Effector memory CD8-positive, alpha-beta T cell (primary cell): ENCODE results near the gene GEMIN7.

ENCODE experiments used
- ATAC-seq: fragments of 150-1000 bp; cut with Tn5 transposase; replicated peaks from 2 replicates; pipeline ENCODE4 v1.10.0; 2021; ENCODE audit warnings: mild to moderate bottlenecking, moderate library complexity
- DNase-seq, 3 experiments: peaks; one replicate each; pipeline ENCODE4 v3.0.0; 2021
- H3K27ac Mint-ChIP-seq, 2 donors: one replicate each; pipeline ENCODE4 v1.8.0; 2022; ENCODE audit warnings: mild to moderate bottlenecking in 2 of 2, mixed read lengths in 2 of 2, moderate library complexity in 2 of 2
- H3K27me3 Mint-ChIP-seq, 2 donors: one replicate each; pipeline ENCODE4 v1.8.0; 2022; ENCODE audit warnings: mixed read lengths in 2 of 2
- H3K36me3 Mint-ChIP-seq: one replicate; pipeline ENCODE4 v1.8.0; 2022; ENCODE audit warnings: mild to moderate bottlenecking, moderate library complexity, mixed read lengths; ENCODE audit not compliant: insufficient read depth
- H3K4me1 Mint-ChIP-seq, 2 donors: one replicate each; pipeline ENCODE4 v1.8.0; 2022; ENCODE audit warnings: low read depth in 2 of 2, mixed read lengths in 2 of 2
- H3K4me3 Mint-ChIP-seq, 2 donors: one replicate each; pipeline ENCODE4 v1.8.0; 2022; ENCODE audit warnings: mild to moderate bottlenecking in 2 of 2, mixed read lengths in 2 of 2, moderate library complexity in 2 of 2
- H3K9me3 Mint-ChIP-seq, 2 donors: one replicate each; pipeline ENCODE4 v1.8.0; 2022; ENCODE audit warnings: mixed read lengths in 2 of 2

Gene GEMIN7

GRCh38 chr19:45139286-45140143 lies 60.5 kb downstream of the GEMIN7 start:
- DNase-seq (no peak), ATAC-seq (no peak)
- Mint-ChIP-seq H3K4me1 (peaks cover 10 to 11% of the 10 kb centered on the region in 2 donors), H3K4me3 (no peak overlapping the region), H3K27ac (no peak overlapping the region), H3K9me3 (no peaks in the 10 kb centered on the region), H3K27me3 (no peaks in the 10 kb centered on the region), H3K36me3 (peaks cover 13% of the 10 kb centered on the region)

GRCh38 chr19:45140144-45140503 lies 61.1 kb downstream of the GEMIN7 start:
- H3K27ac Mint-ChIP-seq, result no peak overlapping the region

GRCh38 chr19:45140533-45140932 lies 61.5 kb downstream of the GEMIN7 start:
- H3K27ac Mint-ChIP-seq, result no peak overlapping the region
- H3K4me1 Mint-ChIP-seq, result peaks cover 10 to 11% of the 10 kb centered on the region in 2 donors
- DNase-seq (no peak), ATAC-seq (no peak)
- peaks cover 13% of the 10 kb centered on the region for H3K36me3 Mint-ChIP-seq
- H3K9me3 Mint-ChIP-seq, result no peaks in the 10 kb centered on the region
- no peak overlapping the region for H3K4me3 Mint-ChIP-seq
- no peaks in the 10 kb centered on the region for H3K27me3 Mint-ChIP-seq

More at GRCh38 chr19:45140144-45140503, 61.1 kb downstream of the GEMIN7 start:
- ATAC-seq, result no peak
- Mint-ChIP-seq H3K27me3 (no peaks in the 10 kb centered on the region), H3K4me1 (peaks cover 10 to 11% of the 10 kb centered on the region in 2 donors), H3K36me3 (peaks cover 13% of the 10 kb centered on the region), H3K9me3 (no peaks in the 10 kb centered on the region), H3K4me3 (no peak overlapping the region)
- no peak for DNase-seq
